ENCODE data around the gene PPA2.
"Not testable (repeated sequence)": the region's sequence is repeated elsewhere in the genome, so short reads cannot be mapped to it uniquely, and the experiment has no call there.

Gene PPA2

GRCh38 chr4:105473324-105474098, at the start of gene PPA2:
Gene PPA2, minus strand, starts transcription at chr4:105474062. Its CDS starts 12 bp downstream, at chr4:105474050.
- DNase-seq, result peak; percentile 79

DNA sequence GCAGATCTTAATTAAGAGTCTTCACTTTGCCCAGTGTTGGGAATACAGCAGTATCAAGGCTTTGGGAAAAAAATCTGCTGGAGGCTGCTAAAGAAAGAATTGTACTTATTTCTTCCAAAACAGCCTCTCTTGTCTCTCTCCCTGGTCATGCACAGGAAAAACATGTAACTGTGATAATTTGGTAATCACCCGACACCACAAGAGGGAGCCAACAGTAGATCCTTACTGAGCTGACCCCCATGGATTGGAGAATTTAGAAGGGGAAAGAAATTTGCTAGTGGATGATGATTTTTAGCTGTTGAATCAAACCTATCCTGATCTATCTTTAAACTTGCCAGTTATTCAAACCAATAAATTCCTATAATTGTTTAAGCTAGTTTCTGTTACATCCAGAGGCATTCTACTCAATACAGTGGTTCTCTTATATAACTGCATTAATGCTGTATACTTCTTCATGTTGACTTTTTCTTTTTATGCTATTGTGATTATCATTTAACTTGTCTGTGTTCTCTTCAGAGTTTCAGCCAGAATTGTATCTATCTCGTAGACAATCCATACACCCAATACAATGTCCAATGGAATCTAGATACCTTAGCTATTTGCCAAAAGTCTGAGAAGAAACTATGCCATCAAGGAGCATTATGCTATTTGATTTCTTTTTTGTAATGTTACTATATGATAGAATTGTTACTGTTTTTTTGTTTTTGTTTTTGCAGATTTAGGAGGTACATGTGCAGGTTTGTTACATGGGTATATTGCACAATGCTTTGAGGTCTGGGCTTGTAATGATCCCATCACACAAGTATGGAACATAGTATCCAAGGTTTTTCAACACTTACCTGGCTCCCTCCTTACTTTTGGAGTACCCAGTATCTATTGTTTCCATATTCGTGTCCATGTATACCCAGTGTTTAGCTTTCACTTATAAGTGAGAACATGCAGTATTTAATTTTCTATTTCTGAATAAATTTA, 47.2 kb upstream of the PPA2 start:
- DNase-seq, result peak; percentile 8

- no peak for DNase-seq
These were observed 36.4 kb upstream of the PPA2 start for GRCh38 chr4:105510245-105510644.

- no peak for DNase-seq
These were observed 35.9 kb upstream of the PPA2 start for GRCh38 chr4:105509714-105510113.

DNA sequence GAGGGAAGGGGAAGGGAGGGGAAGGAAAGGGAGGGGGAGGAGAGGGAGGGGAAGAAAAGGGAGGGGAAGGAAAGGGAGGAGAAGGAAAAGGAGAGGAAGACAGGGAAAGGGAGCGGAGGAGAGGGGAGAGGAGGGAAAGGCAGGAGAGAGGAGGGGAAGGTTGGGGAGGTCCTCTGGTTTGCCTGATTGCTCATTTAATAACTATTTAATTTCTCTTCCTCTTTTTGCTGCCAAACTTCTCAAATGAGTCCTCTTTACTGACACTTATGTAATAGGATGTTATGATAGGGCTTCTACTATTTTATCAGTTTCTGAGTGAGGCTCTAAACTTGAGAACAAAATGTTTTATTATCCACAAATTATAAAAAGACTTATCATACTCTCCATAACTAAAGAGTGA, 35.4 kb upstream of the PPA2 start:
- DNase-seq, result no peak

- DNase-seq, result no peak
These were observed 30.9 kb upstream of the PPA2 start for GRCh38 chr4:105504744-105505143.

GRCh38 chr4:105503484-105503883, 29.6 kb upstream of the PPA2 start:
- no peak for DNase-seq

- DNase-seq, result no peak
These were observed 23.0 kb upstream of the PPA2 start for GRCh38 chr4:105496899-105497298.

DNA sequence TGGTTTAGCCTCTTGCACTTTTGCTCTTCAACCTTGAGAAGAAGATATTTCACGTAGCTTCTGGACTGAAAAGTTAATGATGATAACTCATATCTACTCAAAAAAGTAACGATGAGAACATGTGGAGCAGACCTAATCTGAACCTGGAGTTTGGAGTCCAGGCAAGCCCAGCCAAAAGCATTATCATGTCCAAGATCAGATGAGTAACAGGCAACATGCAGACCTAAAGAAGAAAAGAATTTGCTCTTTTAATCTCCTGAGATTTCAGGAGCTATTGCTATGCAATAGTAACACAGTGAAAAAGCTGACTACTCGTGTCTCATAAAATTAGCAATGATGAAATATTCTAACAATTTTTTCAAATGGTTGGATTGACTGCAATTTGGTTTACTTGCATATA, 21.8 kb upstream of the PPA2 start:
- no peak for DNase-seq

GRCh38 chr4:105490523-105490922, 16.7 kb upstream of the PPA2 start:
- DNase-seq, result no peak

DNA sequence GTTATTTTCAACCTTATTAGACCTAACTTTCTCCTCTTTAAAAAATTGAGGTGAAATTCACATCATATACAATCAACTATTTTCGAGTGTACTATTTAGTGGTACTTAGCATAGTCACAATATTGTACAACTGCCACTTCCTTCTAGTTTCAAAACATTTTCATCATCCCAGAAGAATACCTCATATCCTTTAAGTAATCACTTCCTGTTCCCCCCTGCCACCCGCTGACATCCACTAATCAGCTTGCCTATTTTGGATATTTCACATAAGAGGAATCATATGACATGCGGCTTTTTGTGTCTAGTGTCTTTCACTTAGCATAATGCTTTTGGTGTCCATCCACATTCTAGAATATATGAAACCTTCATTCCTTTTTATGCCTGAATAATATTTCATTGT, 10.0 kb upstream of the PPA2 start:
- DNase-seq, result no peak

DNA sequence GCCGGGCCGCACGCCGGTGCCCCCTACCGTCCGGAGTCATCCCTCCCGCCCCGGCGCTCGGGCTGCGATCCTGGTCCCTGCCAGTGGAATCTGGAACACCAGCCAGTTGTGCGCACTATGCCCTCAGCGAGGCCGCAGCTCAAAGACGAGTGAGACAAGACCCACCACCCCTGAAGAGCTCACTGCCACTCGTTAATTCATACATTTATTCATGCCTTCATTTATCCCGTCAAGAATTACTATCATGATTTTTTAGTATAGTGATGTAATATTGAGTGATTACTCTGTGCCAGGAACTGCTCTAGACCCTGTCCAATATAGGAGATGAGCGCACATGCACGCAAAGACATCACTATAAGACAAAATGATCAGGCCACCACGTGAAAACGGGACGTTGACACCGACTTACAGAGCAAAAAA, 247 bp upstream of the PPA2 start:
- peak; percentile 85 for DNase-seq

- DNase-seq, result no peak
These were observed 965 bp downstream of the PPA2 start for GRCh38 chr4:105472871-105473323.

- DNase-seq, result peak; percentile 84
These were observed 2.2 kb downstream of the PPA2 start for GRCh38 chr4:105471566-105472176.

DNA sequence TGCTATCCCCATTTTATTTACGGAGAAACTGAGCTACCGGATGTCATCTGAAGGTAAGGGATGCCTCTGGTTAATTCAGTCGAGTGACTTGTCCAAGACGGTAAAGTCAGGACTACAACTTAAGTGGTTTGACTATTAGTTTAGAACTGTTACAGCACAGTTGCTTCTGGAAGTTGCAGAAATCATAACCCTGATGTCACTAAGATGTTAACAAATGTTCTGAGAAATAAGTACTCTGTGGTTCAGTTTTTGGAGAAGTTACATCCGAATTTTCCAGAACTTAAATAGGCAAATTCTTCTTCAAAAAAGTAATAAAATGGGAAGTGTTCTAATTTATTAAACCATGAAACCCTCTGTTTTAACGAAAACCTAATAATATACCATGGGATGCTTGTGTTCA, 3.1 kb downstream of the PPA2 start:
- no peak for DNase-seq

GRCh38 chr4:105469736-105470135, 4.1 kb downstream of the PPA2 start:
- no peak for DNase-seq

- DNase-seq, result no peak
These were observed 7.3 kb downstream of the PPA2 start for GRCh38 chr4:105466580-105466979.

DNA sequence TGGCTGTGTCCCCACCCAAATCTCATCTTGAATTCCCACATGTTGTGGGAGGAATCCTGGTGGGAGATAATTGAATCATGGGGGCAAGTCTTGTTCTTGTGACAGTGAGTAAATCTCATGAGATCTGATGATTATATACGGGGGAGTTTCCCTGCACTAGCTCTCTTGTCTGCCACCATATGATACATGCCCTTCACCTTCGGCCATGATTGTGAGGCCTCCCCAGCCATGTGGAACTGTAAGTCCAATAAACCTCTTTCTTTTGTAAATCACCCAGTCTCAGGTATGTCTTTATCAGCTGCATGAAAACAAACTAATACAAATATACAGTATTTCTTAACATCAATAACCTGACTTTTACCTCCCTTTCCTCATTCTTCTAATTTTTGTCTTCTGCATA, 9.3 kb downstream of the PPA2 start:
- not testable (repeated sequence) for DNase-seq

DNA sequence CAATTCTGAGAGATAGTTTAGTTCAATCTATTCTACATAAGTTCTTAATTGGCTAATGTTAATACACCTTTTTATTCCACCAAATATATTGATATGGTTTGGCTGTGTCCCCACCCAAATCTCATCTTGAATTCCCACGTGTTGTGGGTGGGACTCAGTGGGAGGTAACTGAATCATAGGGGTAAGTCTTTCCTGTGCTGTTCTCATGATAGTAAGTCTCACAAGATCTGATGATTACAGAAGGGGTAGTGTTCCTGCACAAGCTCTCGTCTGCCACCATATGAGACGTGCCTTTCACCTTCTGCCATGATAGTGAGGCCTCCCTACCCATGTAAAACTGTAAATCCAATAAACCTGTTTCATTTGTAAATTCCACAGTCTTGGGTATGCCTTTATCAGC, 11.3 kb downstream of the PPA2 start:
- DNase-seq, result no peak

DNA sequence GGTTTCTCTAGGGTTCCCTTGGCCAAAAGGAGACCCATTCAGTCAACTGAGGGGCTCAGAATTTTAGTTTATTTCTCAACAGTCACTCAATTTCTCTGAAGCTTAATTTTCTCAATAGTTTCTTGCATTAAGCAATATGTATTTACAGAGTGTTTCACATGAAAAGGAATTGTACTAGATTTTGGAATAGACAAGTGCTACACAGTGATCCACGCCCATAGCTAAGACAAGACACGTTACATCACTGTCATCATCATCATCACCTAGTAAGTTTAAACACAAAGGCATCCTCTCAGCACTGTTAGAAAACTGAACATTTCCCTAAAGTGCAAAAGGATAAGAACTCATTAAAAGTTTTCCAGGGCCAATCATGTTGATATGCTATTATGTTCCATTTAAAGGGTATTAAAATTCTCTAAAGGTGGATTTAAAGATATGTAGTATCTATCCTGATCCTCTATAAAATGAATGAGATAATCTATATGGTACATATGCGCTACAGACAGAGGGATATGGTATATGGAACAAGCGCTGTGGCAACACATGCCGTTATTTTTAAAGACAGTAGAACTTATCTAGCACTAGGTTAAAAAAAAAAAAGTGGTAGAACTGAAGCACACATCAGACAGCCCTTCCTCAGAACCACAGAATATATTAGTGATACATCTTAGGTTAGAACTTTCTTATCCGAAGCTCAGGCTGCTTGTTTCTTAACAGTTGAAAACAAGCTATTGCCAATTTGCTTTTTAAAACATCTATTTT, 12.1 kb downstream of the PPA2 start:
- no peak for DNase-seq

- DNase-seq, result no peak
These were observed 12.6 kb downstream of the PPA2 start for GRCh38 chr4:105461221-105461620.

GRCh38 chr4:105460306-105460705, 13.6 kb downstream of the PPA2 start:
- no peak for DNase-seq

- not testable (repeated sequence) for DNase-seq
These were observed 15.3 kb downstream of the PPA2 start for GRCh38 chr4:105458541-105458940.

Measured in CD4-positive, alpha-beta T cell treated with Interleukin-10 for 1 hour (primary cell).